ENCODE data around the gene ZFR2. TPM values are rescaled to one million over a fixed set of nuclear protein-coding genes. Genes with fewer than 3 reads are reported as not detected.

The ZFR2 gene
- total RNA-seq, 2 donors from 2014 or later, result not detected

- Histone ChIP-seq H3K9ac (ENCODE audit: low read depth in 2 of 2, low read length in 2 of 2) (no peak overlapping the region), H3K9me3 (no peaks in the 10 kb centered on the region), H3K36me3 (no peaks in the 10 kb centered on the region), H3K27me3 (peaks cover 15% of the 10 kb centered on the region), H3K27ac (no peak overlapping the region), H3K4me3 (no peak overlapping the region), H3K4me1 (no peaks in the 10 kb centered on the region)
- TF ChIP-seq CTCF (IDR thresholded peaks at IDR 0.05), result no peak
- DNase-seq, result no peak
- intact Hi-C loops (cut with DNase I), result no loop called here
Measured at GRCh38 chr19:3803114-3803888, 65.5 kb downstream of the ZFR2 start.

GRCh38 chr19:3801412-3802096, 67.3 kb downstream of the ZFR2 start:
- TF ChIP-seq CTCF (IDR thresholded peaks at IDR 0.05), result no peak
- intact Hi-C loops (cut with DNase I), result no loop called here
- peaks cover 15% of the 10 kb centered on the region for H3K27me3 ChIP-seq
- H3K36me3 ChIP-seq, result no peaks in the 10 kb centered on the region
- H3K4me3 ChIP-seq, result no peak overlapping the region
- H3K9ac ChIP-seq (ENCODE audit: low read depth in 2 of 2, low read length in 2 of 2), result peak overlapping the region in 1 of 2 donors; percentile 12
- H3K4me1 ChIP-seq, result no peaks in the 10 kb centered on the region
- H3K27ac ChIP-seq, result no peak overlapping the region
- peak; percentile 26 for DNase-seq
- no peaks in the 10 kb centered on the region for H3K9me3 ChIP-seq

GRCh38 chr19:3800996-3801395, 67.8 kb downstream of the ZFR2 start:
- H3K27me3 ChIP-seq, result peaks cover 15% of the 10 kb centered on the region
- H3K36me3 ChIP-seq, result no peaks in the 10 kb centered on the region
- no peak for TF ChIP-seq CTCF (IDR thresholded peaks at IDR 0.05)
- no peaks in the 10 kb centered on the region for H3K4me1 ChIP-seq
- no peaks in the 10 kb centered on the region for H3K9me3 ChIP-seq
- intact Hi-C loops (cut with DNase I), result no loop called here
- no peak for DNase-seq
- no peak overlapping the region for H3K27ac ChIP-seq
- H3K9ac ChIP-seq (ENCODE audit: low read depth in 2 of 2, low read length in 2 of 2), result no peak overlapping the region
- no peak overlapping the region for H3K4me3 ChIP-seq

GRCh38 chr19:3798137-3798536, 70.7 kb downstream of the ZFR2 start:
- Histone ChIP-seq H3K27ac (no peak overlapping the region), H3K9ac (ENCODE audit: low read depth in 2 of 2, low read length in 2 of 2) (no peak overlapping the region), H3K27me3 (peaks cover 15% of the 10 kb centered on the region), H3K4me1 (no peaks in the 10 kb centered on the region), H3K4me3 (no peak overlapping the region), H3K36me3 (no peaks in the 10 kb centered on the region), H3K9me3 (no peaks in the 10 kb centered on the region)
- intact Hi-C loops (cut with DNase I), result no loop called here
- no peak for DNase-seq
- TF ChIP-seq CTCF (IDR thresholded peaks at IDR 0.05), result no peak

GRCh38 chr19:3796358-3796757, 72.5 kb downstream of the ZFR2 start:
- Histone ChIP-seq H3K36me3 (no peaks in the 10 kb centered on the region), H3K4me3 (no peak overlapping the region), H3K27ac (no peak overlapping the region), H3K27me3 (peaks cover 8% of the 10 kb centered on the region), H3K4me1 (no peaks in the 10 kb centered on the region), H3K9me3 (no peaks in the 10 kb centered on the region), H3K9ac (ENCODE audit: low read depth in 2 of 2, low read length in 2 of 2) (no peak overlapping the region)
- TF ChIP-seq CTCF (IDR thresholded peaks at IDR 0.05), result no peak
- DNase-seq, result no peak
- intact Hi-C loops (cut with DNase I), result no loop called here
